Gastrocnemius medialis (tissue), 4 donors: ENCODE measurements around the gene BTNL8. TPM values are rescaled to one million over a fixed set of nuclear protein-coding genes. Genes with fewer than 3 reads are reported as not detected.

Experiments used
- ATAC-seq, 2 donors: fragments of 150-250 bp; one replicate each; pipeline ENCODE4 v1.9.1; 2016
- DNase-seq, 2 donors: peaks; one replicate each; pipeline ENCODE4 v3.0.0-alpha.2; 2019
- H3K27ac ChIP-seq, 4 donors: fragments of 200-600 bp; sonication (generic); 1 replicate in 1 of 4; 2 replicates in 3 of 4; pipeline ENCODE4 v1.5.1; 2016 to 2018; ENCODE audit warnings: mild to moderate bottlenecking in 2 of 4, moderate library complexity in 1 of 4
- H3K27me3 ChIP-seq, 3 donors: fragments of 200-600 bp; sonication (generic) in 2 of 3; 1 replicate in 1 of 3; 2 replicates in 2 of 3; pipeline versions ENCODE4 v1.5.1 to v1.6.0; 2016 to 2019; ENCODE audit warnings: mild to moderate bottlenecking in 1 of 3, moderate library complexity in 1 of 3
- H3K36me3 ChIP-seq, 2 donors: fragments of 200-600 bp; sonication (generic) in 1 of 2; one replicate each; pipeline ENCODE4 v1.5.1; 2017 to 2018
- H3K4me1 ChIP-seq, 2 donors: fragments of 200-600 bp; sonication (generic) in 1 of 2; one replicate each; pipeline ENCODE4 v1.5.1; 2016 to 2017; ENCODE audit warnings: mild to moderate bottlenecking in 2 of 2
- H3K4me3 ChIP-seq, 4 donors: fragments of 200-600 bp; sonication (generic) in 3 of 4; 1 replicate in 1 of 4; 2 replicates in 3 of 4; pipeline ENCODE4 v1.5.1; 2016 to 2019; ENCODE audit warnings: mild to moderate bottlenecking in 2 of 4
- H3K9me3 ChIP-seq, 3 donors: fragments of 200-600 bp; sonication (generic) in 2 of 3; 1 replicate in 1 of 3; 2 replicates in 2 of 3; pipeline ENCODE4 v1.5.1; 2016 to 2019
- POLR2A ChIP-seq, 2 donors: fragments of 450-650 bp; IDR thresholded peaks; one replicate each; pipeline ENCODE4 v1.6.1; 2017; ENCODE audit warnings: antibody characterized with exemption in 2 of 2, mild to moderate bottlenecking in 2 of 2, moderate library complexity in 2 of 2
- in situ Hi-C, 4 donors: fragments of 200-750 bp; cut with MboI; loops; one replicate each; pipeline versions ENCODE4 v1.15.0 to v1.8.0; 2017; ENCODE audit warnings: low sequenced_read_pairs in 4 of 4
- intact Hi-C: fragments of 100-400 bp; cut with DNase I; formaldehyde crosslinking; loops from one replicate; pipeline ENCODE4 v1.15.1; 2023; ENCODE audit warnings: low total_unique reads
- total RNA-seq, 4 donors: library from RNA; depleted of rRNA; stranded (reverse); fragments of >200 nt; gene quantifications; one replicate each; pipeline versions ENCODE4 v1.1.0 to v1.2.3, GENCODE V29; 2016
- TF ChIP-seq, protein P1 (sequence below), 5 experiments: fragments of 450-650 bp in 3 of 5; fragments of 200-600 bp in 2 of 5; sonication (generic) in 2 of 5; IDR thresholded peaks in 4 of 5; conservative IDR thresholded peaks in 1 of 5; 1 replicate in 4 of 5; 2 replicates in 1 of 5; pipeline ENCODE4 v1.5.1; 2016 to 2019; ENCODE audit warnings: antibody characterized with exemption in 5 of 5, mild to moderate bottlenecking in 3 of 5, moderate library complexity in 3 of 5

BTNL8 gene
- total RNA-seq, 4 donors from 2014 or later: 0.20 to 0.59 (median 0.22) TPM; not detected in 1

DNA sequence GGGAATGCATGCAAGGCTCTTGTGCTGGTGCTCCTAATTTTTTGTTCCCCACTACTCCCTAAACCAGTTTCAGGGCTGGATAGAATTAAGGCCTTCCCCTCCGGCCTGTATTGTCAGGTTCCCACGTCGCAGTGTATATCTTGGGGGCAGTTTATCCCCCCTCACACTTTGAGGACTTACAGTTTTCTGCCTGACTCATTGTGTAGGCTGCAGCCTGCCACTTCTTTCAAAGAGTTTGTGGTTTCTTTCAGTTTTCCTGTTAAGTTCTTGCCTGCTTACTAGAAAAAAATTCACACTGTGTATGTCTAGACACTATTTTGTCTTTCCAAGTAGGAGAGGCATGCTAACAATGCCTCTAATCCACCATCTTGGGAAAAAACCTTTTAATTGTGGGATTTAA is 61.2 kb downstream of the BTNL8 start:
- Histone ChIP-seq H3K36me3 (no peaks in the 10 kb centered on the region), H3K4me3 (no peak overlapping the region), H3K27me3 (no peaks in the 10 kb centered on the region), H3K4me1 (no peaks in the 10 kb centered on the region), H3K27ac (no peak overlapping the region), H3K9me3 (no peaks in the 10 kb centered on the region)
- in situ Hi-C loops: no loop called here
- intact Hi-C loops: no loop called here
- DNase-seq: no peak
- ATAC-seq: no peak
- TF ChIP-seq, protein P1, sequence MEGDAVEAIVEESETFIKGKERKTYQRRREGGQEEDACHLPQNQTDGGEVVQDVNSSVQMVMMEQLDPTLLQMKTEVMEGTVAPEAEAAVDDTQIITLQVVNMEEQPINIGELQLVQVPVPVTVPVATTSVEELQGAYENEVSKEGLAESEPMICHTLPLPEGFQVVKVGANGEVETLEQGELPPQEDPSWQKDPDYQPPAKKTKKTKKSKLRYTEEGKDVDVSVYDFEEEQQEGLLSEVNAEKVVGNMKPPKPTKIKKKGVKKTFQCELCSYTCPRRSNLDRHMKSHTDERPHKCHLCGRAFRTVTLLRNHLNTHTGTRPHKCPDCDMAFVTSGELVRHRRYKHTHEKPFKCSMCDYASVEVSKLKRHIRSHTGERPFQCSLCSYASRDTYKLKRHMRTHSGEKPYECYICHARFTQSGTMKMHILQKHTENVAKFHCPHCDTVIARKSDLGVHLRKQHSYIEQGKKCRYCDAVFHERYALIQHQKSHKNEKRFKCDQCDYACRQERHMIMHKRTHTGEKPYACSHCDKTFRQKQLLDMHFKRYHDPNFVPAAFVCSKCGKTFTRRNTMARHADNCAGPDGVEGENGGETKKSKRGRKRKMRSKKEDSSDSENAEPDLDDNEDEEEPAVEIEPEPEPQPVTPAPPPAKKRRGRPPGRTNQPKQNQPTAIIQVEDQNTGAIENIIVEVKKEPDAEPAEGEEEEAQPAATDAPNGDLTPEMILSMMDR (IDR thresholded peaks at IDR 0.05 in 4 of 5, conservative IDR thresholded peaks at IDR 0.05 in 1 of 5): no peak
- no peak for TF ChIP-seq POLR2A (IDR thresholded peaks at IDR 0.05)

- H3K9me3 ChIP-seq: no peaks in the 10 kb centered on the region
- H3K36me3 ChIP-seq: no peaks in the 10 kb centered on the region
- TF ChIP-seq, protein P1 (IDR thresholded peaks at IDR 0.05 in 4 of 5, conservative IDR thresholded peaks at IDR 0.05 in 1 of 5): no peak
- TF ChIP-seq POLR2A (IDR thresholded peaks at IDR 0.05): no peak
- no peak overlapping the region for H3K4me3 ChIP-seq
- DNase-seq (no peak), ATAC-seq (no peak)
- H3K27me3 ChIP-seq: no peaks in the 10 kb centered on the region
- H3K27ac ChIP-seq: no peak overlapping the region
- in situ Hi-C loops (no loop called here), intact Hi-C loops (no loop called here)
- H3K4me1 ChIP-seq: no peaks in the 10 kb centered on the region
Observed at GRCh38 chr5:180969406-180969805, 70.4 kb downstream of the BTNL8 start.

DNA sequence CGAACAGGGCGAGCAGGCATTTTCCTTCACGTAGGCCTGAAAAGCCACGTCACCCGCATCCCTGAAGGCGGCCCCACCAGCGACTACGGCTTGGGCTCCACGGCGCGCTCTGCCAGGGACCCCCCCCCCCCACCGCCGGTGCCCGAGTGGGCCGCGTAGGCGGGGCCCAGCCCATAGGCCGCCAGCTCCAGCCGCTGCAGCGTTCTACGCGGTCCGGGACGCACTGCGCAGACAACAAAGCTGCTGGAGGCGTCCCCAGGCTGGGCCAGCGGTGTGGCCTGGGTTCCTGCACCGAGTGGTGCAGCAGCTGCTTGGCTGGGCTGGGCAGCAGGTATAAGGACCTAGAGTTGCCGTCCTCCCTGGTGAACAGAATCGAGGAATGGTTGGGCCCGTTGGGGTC is 71.4 kb downstream of the BTNL8 start:
- no peak for TF ChIP-seq POLR2A (IDR thresholded peaks at IDR 0.05)
- TF ChIP-seq, protein P1 (IDR thresholded peaks at IDR 0.05 in 4 of 5, conservative IDR thresholded peaks at IDR 0.05 in 1 of 5): no peak
- intact Hi-C loops (no loop called here), in situ Hi-C loops (no loop called here)
- Histone ChIP-seq H3K36me3 (no peaks in the 10 kb centered on the region), H3K9me3 (no peaks in the 10 kb centered on the region), H3K27ac (no peak overlapping the region), H3K27me3 (no peaks in the 10 kb centered on the region), H3K4me3 (no peak overlapping the region), H3K4me1 (no peaks in the 10 kb centered on the region)
- ATAC-seq (no peak), DNase-seq (no peak)

DNA sequence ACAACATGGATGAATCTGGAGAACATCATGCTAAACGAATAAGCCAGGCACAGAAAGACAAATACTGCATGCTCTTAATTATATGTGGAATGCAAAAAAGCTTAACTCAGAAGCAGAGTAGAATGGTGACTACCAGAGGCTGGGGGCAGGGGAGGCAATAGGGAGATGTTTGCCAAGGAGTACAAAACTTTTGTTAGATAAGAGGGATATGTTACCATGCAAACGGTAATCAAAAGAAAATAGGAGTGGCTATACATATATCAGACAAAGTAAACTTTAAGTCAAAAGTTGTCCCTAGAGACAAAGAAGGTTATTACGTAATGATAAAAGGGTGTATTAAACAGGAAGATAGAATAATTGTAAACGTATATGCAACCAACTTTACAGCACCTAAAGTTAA is 71.9 kb downstream of the BTNL8 start:
- TF ChIP-seq, protein P1 (IDR thresholded peaks at IDR 0.05 in 4 of 5, conservative IDR thresholded peaks at IDR 0.05 in 1 of 5): no peak
- no peak for TF ChIP-seq POLR2A (IDR thresholded peaks at IDR 0.05)
- no peaks in the 10 kb centered on the region for H3K27me3 ChIP-seq
- no peaks in the 10 kb centered on the region for H3K36me3 ChIP-seq
- no peak overlapping the region for H3K4me3 ChIP-seq
- H3K27ac ChIP-seq: no peak overlapping the region
- in situ Hi-C loops: no loop called here
- H3K9me3 ChIP-seq: no peaks in the 10 kb centered on the region
- ATAC-seq (no peak), DNase-seq (no peak)
- H3K4me1 ChIP-seq: no peaks in the 10 kb centered on the region
- intact Hi-C loops: no loop called here

GRCh38 chr5:180974612-180975315 is 75.8 kb downstream of the BTNL8 start:
- Histone ChIP-seq H3K27me3 (no peaks in the 10 kb centered on the region), H3K36me3 (no peaks in the 10 kb centered on the region), H3K9me3 (no peaks in the 10 kb centered on the region), H3K4me1 (no peaks in the 10 kb centered on the region), H3K27ac (no peak overlapping the region), H3K4me3 (no peak overlapping the region)
- in situ Hi-C loops (no loop called here), intact Hi-C loops (no loop called here)
- no peak for ATAC-seq
- TF ChIP-seq POLR2A (IDR thresholded peaks at IDR 0.05): no peak
- TF ChIP-seq, protein P1 (IDR thresholded peaks at IDR 0.05 in 4 of 5, conservative IDR thresholded peaks at IDR 0.05 in 1 of 5): no peak
- no peak for DNase-seq
